Measurements from ENCODE around the gene GPNMB. TPM values are rescaled to one million over a fixed set of nuclear protein-coding genes. Genes with fewer than 3 reads are reported as not detected.

The GPNMB gene
- total RNA-seq, 4 donors from 2014 or later: 47.4 to 156 (median 72.5) TPM

- peaks cover 0 to 7% (median 0%) of the 10 kb centered on the region in 4 donors for H3K4me1 ChIP-seq
- peak overlapping the region in 1 of 4 donors; percentile 13 for H3K27ac ChIP-seq
- H3K36me3 ChIP-seq: peaks cover 0 to 29% (median 0%) of the 10 kb centered on the region in 3 donors
- peaks cover 0 to 7% of the 10 kb centered on the region in 2 donors for H3K27me3 ChIP-seq
- peak overlapping the region; percentile 4 to 44 (median 22) for H3K4me3 ChIP-seq
- H3K9me3 ChIP-seq: no peaks in the 10 kb centered on the region
- 32 to 48% methylated on average over 39 to 40 of the region's 76 CpGs for WGBS, 2 donors
- TF ChIP-seq CTCF (IDR thresholded peaks at IDR 0.05) (no peak), EP300 (IDR thresholded peaks at IDR 0.05) (no peak), POLR2A (IDR thresholded peaks at IDR 0.05) (no peak)
- no peak for DNase-seq (ENCODE audit: low spot score in 2 of 2)
Measured at GRCh38 chr7:23205909-23206767, 40.4 kb upstream of the GPNMB start.

- 88 to 89% methylated on average over 2 of the region's 2 CpGs for WGBS, 2 donors
- no peak for TF ChIP-seq POLR2A (IDR thresholded peaks at IDR 0.05)
- TF ChIP-seq EP300 (IDR thresholded peaks at IDR 0.05): no peak
- TF ChIP-seq CTCF (IDR thresholded peaks at IDR 0.05): no peak
Measured at GRCh38 chr7:23207021-23207420, 39.6 kb upstream of the GPNMB start.

GRCh38 chr7:23207884-23208283 lies 38.7 kb upstream of the GPNMB start:
- no peaks in the 10 kb centered on the region for H3K9me3 ChIP-seq
- WGBS, 2 donors: 79 to 83% methylated on average over 3 of the region's 3 CpGs
- DNase-seq (ENCODE audit: low spot score in 2 of 2): no peak
- peaks cover 0 to 7% (median 0%) of the 10 kb centered on the region in 4 donors for H3K4me1 ChIP-seq
- peaks cover 0 to 12% (median 0%) of the 10 kb centered on the region in 3 donors for H3K36me3 ChIP-seq
- H3K27me3 ChIP-seq: peaks cover 0 to 7% of the 10 kb centered on the region in 2 donors
- TF ChIP-seq EP300 (IDR thresholded peaks at IDR 0.05) (no peak), POLR2A (IDR thresholded peaks at IDR 0.05) (no peak), CTCF (IDR thresholded peaks at IDR 0.05) (no peak)
- H3K27ac ChIP-seq: no peak overlapping the region
- H3K4me3 ChIP-seq: no peak overlapping the region

More at GRCh38 chr7:23207021-23207420, 39.6 kb upstream of the GPNMB start:
- Histone ChIP-seq H3K9me3 (no peaks in the 10 kb centered on the region), H3K4me3 (no peak overlapping the region), H3K27ac (no peak overlapping the region), H3K4me1 (peaks cover 0 to 7% (median 0%) of the 10 kb centered on the region in 4 donors), H3K27me3 (peaks cover 0 to 7% of the 10 kb centered on the region in 2 donors), H3K36me3 (peaks cover 0 to 20% (median 0%) of the 10 kb centered on the region in 3 donors)
- DNase-seq (ENCODE audit: low spot score in 2 of 2): no peak

GRCh38 chr7:23208316-23208715 lies 38.3 kb upstream of the GPNMB start:
- TF ChIP-seq EP300 (IDR thresholded peaks at IDR 0.05) (no peak), POLR2A (IDR thresholded peaks at IDR 0.05) (no peak), CTCF (IDR thresholded peaks at IDR 0.05) (no peak)
- Histone ChIP-seq H3K4me3 (no peak overlapping the region), H3K9me3 (no peaks in the 10 kb centered on the region), H3K36me3 (peaks cover 0 to 8% (median 0%) of the 10 kb centered on the region in 3 donors), H3K27me3 (peaks cover 0 to 7% of the 10 kb centered on the region in 2 donors), H3K27ac (no peak overlapping the region), H3K4me1 (peaks cover 0 to 7% (median 0%) of the 10 kb centered on the region in 4 donors)
- 77 to 79% methylated on average over 4 of the region's 4 CpGs for WGBS, 2 donors
- DNase-seq (ENCODE audit: low spot score in 2 of 2): no peak

- H3K27me3 ChIP-seq: peaks cover 0 to 7% of the 10 kb centered on the region in 2 donors
- WGBS, 2 donors: 60 to 72% methylated on average over 2 of the region's 2 CpGs
- no peak overlapping the region for H3K4me3 ChIP-seq
- no peak for TF ChIP-seq POLR2A (IDR thresholded peaks at IDR 0.05)
- TF ChIP-seq CTCF (IDR thresholded peaks at IDR 0.05): no peak
- no peak for TF ChIP-seq EP300 (IDR thresholded peaks at IDR 0.05)
- peaks cover 0 to 7% (median 0%) of the 10 kb centered on the region in 4 donors for H3K4me1 ChIP-seq
- no peak overlapping the region for H3K27ac ChIP-seq
- DNase-seq (ENCODE audit: low spot score in 2 of 2): no peak
- no peaks in the 10 kb centered on the region for H3K9me3 ChIP-seq
- H3K36me3 ChIP-seq: no peaks in the 10 kb centered on the region
Measured at GRCh38 chr7:23210506-23210905, 36.1 kb upstream of the GPNMB start.

Measured in tibial nerve (tissue), 4 donors.